H1 (cell line): ENCODE data around the gene PBX3. TPM values are rescaled to one million over a fixed set of nuclear protein-coding genes. Genes with fewer than 3 reads are reported as not detected.

Experiments
- CTCF ChIA-PET: fragments of 300-600 bp; sonication (Branson Sonifier 250); formaldehyde crosslinking; loops from one replicate; lab custom pipeline; 2021; ENCODE audit not compliant: partially characterized antibody; lab: Charles Lee
- POLR2A ChIA-PET: fragments of 300-600 bp; sonication (Branson Sonifier 250); formaldehyde crosslinking; loops from one replicate; lab custom pipeline; 2021; ENCODE audit warnings: inconsistent platforms; ENCODE audit not compliant: partially characterized antibody; lab: Charles Lee
- DNase-seq, 2 experiments: peaks; one replicate each; pipeline versions ENCODE4 v3.0.0 to v3.0.0-alpha.2; 2010 to 2022; ENCODE audit warnings: low spot score in 2 of 2, low read depth in 1 of 2, mixed read lengths in 1 of 2
- FAIRE-seq: peaks from 2 replicates; lab custom pipeline; 2011; peaks lifted over from hg19 to GRCh38; lab: Jason Lieb, UNC
- H2AFZ ChIP-seq: 2 replicates; pipeline ENCODE4 v1.8.1; 2012; ENCODE audit warnings: low read length, inconsistent platforms
- H2AK5ac ChIP-seq: 2 replicates; pipeline ENCODE4 v1.6.1; 2013; ENCODE audit warnings: low read depth, low read length
- H2BK120ac ChIP-seq: replicated peaks from 2 replicates; pipeline ENCODE3; 2013; ENCODE audit warnings: low read depth, low read length, inconsistent platforms
- H2BK12ac ChIP-seq: 2 replicates; pipeline ENCODE4 v1.6.1; 2013; ENCODE audit warnings: low read depth, low read length
- H2BK15ac ChIP-seq: 2 replicates; pipeline ENCODE4 v1.6.1; 2013; ENCODE audit warnings: low read length
- H2BK20ac ChIP-seq: 2 replicates; pipeline ENCODE4 v1.6.1; 2013; ENCODE audit warnings: low read length
- H2BK5ac ChIP-seq: 2 replicates; pipeline ENCODE4 v1.6.1; 2013; ENCODE audit warnings: low read depth, low read length
- H3K14ac ChIP-seq: 2 replicates; pipeline ENCODE4 v1.6.1; 2013; ENCODE audit warnings: inconsistent platforms; ENCODE audit not compliant: insufficient read length
- H3K18ac ChIP-seq: 2 replicates; pipeline ENCODE4 v1.6.1; 2013; ENCODE audit warnings: low read length; ENCODE audit errors: extremely low read depth
- H3K23ac ChIP-seq: 2 replicates; pipeline ENCODE4 v1.6.1; 2013; ENCODE audit warnings: inconsistent platforms; ENCODE audit not compliant: insufficient read length
- H3K23me2 ChIP-seq: 2 replicates; pipeline ENCODE4 v1.6.1; 2013; ENCODE audit warnings: low read depth, low read length
- H3K27ac ChIP-seq: 2 replicates; pipeline ENCODE4 v1.6.1; 2011; ENCODE audit warnings: low read depth, low read length, inconsistent platforms
- H3K27me3 ChIP-seq, 4 experiments: replicated peaks in 1 of 4; 1 replicate in 1 of 4; 2 replicates in 3 of 4; pipeline versions ENCODE4 v1.6.1 to v1.8.1; 2011 to 2013; ENCODE audit warnings: low read length in 3 of 4, mild to moderate bottlenecking in 3 of 4, inconsistent platforms in 2 of 4, mixed read lengths in 2 of 4, moderate library complexity in 1 of 4; ENCODE audit not compliant: control insufficient read depth in 3 of 4, insufficient read depth in 3 of 4; ENCODE audit errors: extremely low read depth in 1 of 4
- H3K36me3 ChIP-seq, 4 experiments: 2 replicates each; pipeline versions ENCODE4 v1.6.1 to v1.8.1; 2011 to 2013; ENCODE audit warnings: mild to moderate bottlenecking in 4 of 4, low read length in 3 of 4, moderate library complexity in 2 of 4, control low read depth in 1 of 4, inconsistent platforms in 1 of 4; ENCODE audit not compliant: insufficient read depth in 4 of 4, control insufficient read depth in 2 of 4
- H3K4ac ChIP-seq: replicated peaks from 2 replicates; pipeline ENCODE3; 2013; ENCODE audit warnings: low read length, low read depth, mixed read lengths, inconsistent platforms; ENCODE audit not compliant: insufficient read length
- H3K4me1 ChIP-seq, 4 experiments: replicated peaks in 1 of 4; 1 replicate in 1 of 4; 2 replicates in 3 of 4; pipeline versions ENCODE4 v1.6.1 to v1.8.1; 2011 to 2013; ENCODE audit warnings: low read length in 3 of 4, inconsistent platforms in 2 of 4, mixed read lengths in 1 of 4; ENCODE audit not compliant: insufficient read depth in 4 of 4, control insufficient read depth in 3 of 4
- H3K4me2 ChIP-seq, 2 experiments: 2 replicates each; pipeline versions ENCODE4 v1.6.1 to v1.8.1; 2011 to 2013; ENCODE audit warnings: low read depth in 2 of 2, low read length in 2 of 2, control low read depth in 1 of 2, inconsistent platforms in 1 of 2, mild to moderate bottlenecking in 1 of 2; ENCODE audit not compliant: insufficient read depth in 1 of 2
- H3K4me3 ChIP-seq, 4 experiments: fragments of 200-600, 300-600 bp in 1 of 4; sonication (generic), shearing (Covaris generic), sonication (Bioruptor Twin) in 1 of 4; 2 replicates each; pipeline versions ENCODE4 v1.5.1 to v1.8.1; 2011 to 2016; ENCODE audit warnings: low read length in 4 of 4, low read depth in 3 of 4, control low read depth in 2 of 4, inconsistent platforms in 2 of 4, mild to moderate bottlenecking in 2 of 4, mixed read lengths in 1 of 4, moderate library complexity in 1 of 4; ENCODE audit not compliant: insufficient read depth in 2 of 4; ENCODE audit errors: extremely low read depth in 1 of 4
- H3K56ac ChIP-seq: replicated peaks from 2 replicates; pipeline ENCODE3; 2013; ENCODE audit warnings: low read depth, mild to moderate bottlenecking, mixed read lengths, low read length, inconsistent platforms; ENCODE audit not compliant: insufficient read length
- H3K79me1 ChIP-seq: 2 replicates; pipeline ENCODE4 v1.6.1; 2013; ENCODE audit warnings: low read depth, low read length, control low read depth
- H3K79me2 ChIP-seq, 2 experiments: 2 replicates each; pipeline versions ENCODE4 v1.6.1 to v1.8.1; 2012 to 2013; ENCODE audit warnings: low read length in 2 of 2, mild to moderate bottlenecking in 2 of 2, inconsistent platforms in 1 of 2; ENCODE audit not compliant: insufficient read depth in 2 of 2, control insufficient read depth in 1 of 2
- H3K9ac ChIP-seq, 4 experiments: replicated peaks in 1 of 4; 1 replicate in 1 of 4; 2 replicates in 3 of 4; pipeline versions ENCODE4 v1.6.1 to v1.8.1; 2011 to 2013; ENCODE audit warnings: low read depth in 3 of 4, low read length in 3 of 4, control low read depth in 2 of 4, mild to moderate bottlenecking in 2 of 4, moderate library complexity in 2 of 4, inconsistent platforms in 1 of 4; ENCODE audit errors: extremely low read depth in 1 of 4
- H3K9me3 ChIP-seq, 2 experiments: 2 replicates each; pipeline versions ENCODE4 v1.6.1 to v1.8.1; 2012 to 2013; ENCODE audit warnings: mild to moderate bottlenecking in 2 of 2, moderate library complexity in 2 of 2, control low read depth in 1 of 2, inconsistent platforms in 1 of 2, low read depth in 1 of 2, low read length in 1 of 2, mixed read lengths in 1 of 2; ENCODE audit not compliant: insufficient read depth in 2 of 2
- H4K20me1 ChIP-seq, 2 experiments: replicated peaks in 1 of 2; 2 replicates each; pipeline versions ENCODE3 to v1.8.1; 2011 to 2013; ENCODE audit warnings: inconsistent platforms in 2 of 2, low read length in 2 of 2, mild to moderate bottlenecking in 1 of 2; ENCODE audit not compliant: insufficient read depth in 2 of 2, control insufficient read depth in 1 of 2
- H4K5ac ChIP-seq: 2 replicates; pipeline ENCODE4 v1.6.1; 2013; ENCODE audit warnings: low read length, low read depth, mixed read lengths, inconsistent platforms; ENCODE audit not compliant: insufficient read length
- H4K8ac ChIP-seq: 2 replicates; pipeline ENCODE4 v1.8.0; 2013; ENCODE audit warnings: mild to moderate bottlenecking, moderate library complexity, low read length, inconsistent platforms; ENCODE audit not compliant: insufficient read depth; ENCODE audit errors: extremely low read depth
- H4K91ac ChIP-seq: replicated peaks from 2 replicates; pipeline ENCODE3; 2013; ENCODE audit warnings: low read length, mixed read lengths, inconsistent platforms; ENCODE audit not compliant: insufficient read length
- ATF2 ChIP-seq: IDR thresholded peaks from 2 replicates; pipeline ENCODE4 v1.6.1; 2012; ENCODE audit warnings: low read length, inconsistent platforms
- RNF2 ChIP-seq: fragments of 200-900, 300-1000 bp; sonication (generic); IDR thresholded peaks from 2 replicates; pipeline ENCODE4 v1.7.1; 2016; ENCODE audit warnings: borderline replicate concordance, low read depth, mild to moderate bottlenecking, antibody characterized with exemption, low read length; ENCODE audit not compliant: poor library complexity, severe bottlenecking; ENCODE audit errors: missing control alignments
- WGBS, 2 experiments: shearing (Covaris generic) in 1 of 2; methylation state at CpG; one replicate each; pipeline versions ENCODE4 v1.1.6 to v1.1.7; 2013 to 2015; ENCODE audit warnings: low lambda C conversion rate in 2 of 2, mixed read lengths in 2 of 2, inconsistent platforms in 1 of 2, low coverage in 1 of 2, missing lambda C conversion rate in 1 of 2; ENCODE audit not compliant: insufficient replicate concordance in 2 of 2, insufficient coverage in 1 of 2, insufficient read length in 1 of 2; ENCODE audit errors: extremely low coverage in 1 of 2, missing lambda C conversion rate in 1 of 2; 5-methylcytosine and 5-hydroxymethylcytosine counted together
- polyA plus RNA-seq, 7 experiments: library from polyadenylated mRNA; depleted of rRNA in 3 of 7; stranded (reverse) in 5 of 7; unstranded in 2 of 7; fragments of >200 nt in 5 of 7; fragments of 200-250 nt in 2 of 7; gene quantifications; 1 replicate in 5 of 7; 2 replicates in 1 of 7; 4 replicates in 1 of 7; pipeline versions ENCODE4 v1.2.1 to v1.2.3, GENCODE V29; 2011 to 2013; ENCODE audit warnings: missing spikeins in 2 of 7, mixed read lengths in 2 of 7
- total RNA-seq: library from RNA; stranded (reverse); fragmentation: NEBNext Ultra II Directional; extraction: Animal tissue kit (Norgen Biotek cat#: 25700); gene quantifications from 2 replicates; pipeline ENCODE4 v1.2.1, GENCODE V29; 2021

PBX3 gene
- total and polyA plus RNA-seq, 2 of the 8 experiments (the other 6 are each of a cell fraction or from before 2014, with no cell fraction given): 22.7 to 44.3 TPM

GRCh38 chr9:125745682-125746016, 1.5 kb upstream of the PBX3 start:
- no peak overlapping the region for H3K9ac ChIP-seq

More at GRCh38 chr9:125745682-125746016, 1.5 kb upstream of the PBX3 start:
- Histone ChIP-seq H4K20me1 (no peaks in the 10 kb centered on the region), H3K27me3 (no peaks in the 10 kb centered on the region), H3K4me2 (peak overlapping the region; percentile 68 to 87), H3K9me3 (no peaks in the 10 kb centered on the region), H3K4me1 (peaks cover 4 to 12% (median 8%) of the 10 kb centered on the region in 4 experiments; a peak in 4 of 7 replicates), H3K23ac (no peak overlapping the region), H3K79me2 (peaks cover 0 to 25% of the 10 kb centered on the region in 2 experiments; a peak in 2 of 4 replicates), H3K36me3 (peaks cover 0 to 14% (median 1%) of the 10 kb centered on the region in 4 experiments; a peak in 1 of 8 replicates), H2BK20ac (no peak overlapping the region), H3K79me1 (no peaks in the 10 kb centered on the region), H2BK120ac (no peak overlapping the region), H3K23me2 (peaks cover 15% of the 10 kb centered on the region), H3K56ac (no peak overlapping the region), H3K4me3 (peak overlapping the region; percentile 12 to 63 (median 24); a peak in 5 of 8 replicates), H2BK15ac (no peak overlapping the region), H4K8ac (no peak overlapping the region), H3K14ac (no peak overlapping the region), H4K91ac (no peak overlapping the region), H3K4ac (no peak overlapping the region), H3K27ac (no peak overlapping the region), H2BK12ac (no peak overlapping the region), H2AFZ (no peak overlapping the region), H2BK5ac (no peak overlapping the region), H3K18ac (no peak overlapping the region), H4K5ac (no peak overlapping the region), H2AK5ac (no peak overlapping the region)
- DNase-seq: no peak
- no peak for FAIRE-seq
- no peak for TF ChIP-seq RNF2
- TF ChIP-seq ATF2: 0 out of 2 replicates have a peak, but pooled peaks have one; percentile 21
- 53% methylated on average over 6 of the region's 6 CpGs; no CpG with 5 or more reads in 1 of the 2 experiments for WGBS, 2 experiments
- ChIA-PET CTCF (interaction anchor here (1.1 to 1.7 kb wide), 3 partner anchors 113 to 338 kb away, joined by 3 to 4 read pairs (median 3); no protein-coding TSS in a partner anchor), POLR2A (interaction anchor here (0.8 to 1.6 kb wide), 5 partner anchors 13 to 890 kb away, joined by 3 to 6 read pairs (median 3); partner anchors contain the start of gene MAPKAP1)
